Suppressor macrophage treated with lipopolysaccharide for 4 hours (primary cell): ENCODE measurements around the gene CYP4F8.
A peak's percentile ranks its signal among the peaks of the same experiment; 100 is the strongest.
"Not testable (repeated sequence)": the region's sequence is repeated elsewhere in the genome, so short reads cannot be mapped to it uniquely, and the experiment has no call there.

ENCODE experiments used
- DNase-seq: peaks from one replicate; pipeline ENCODE4 v3.0.0-alpha.2; 2020

The CYP4F8 gene, protein sequence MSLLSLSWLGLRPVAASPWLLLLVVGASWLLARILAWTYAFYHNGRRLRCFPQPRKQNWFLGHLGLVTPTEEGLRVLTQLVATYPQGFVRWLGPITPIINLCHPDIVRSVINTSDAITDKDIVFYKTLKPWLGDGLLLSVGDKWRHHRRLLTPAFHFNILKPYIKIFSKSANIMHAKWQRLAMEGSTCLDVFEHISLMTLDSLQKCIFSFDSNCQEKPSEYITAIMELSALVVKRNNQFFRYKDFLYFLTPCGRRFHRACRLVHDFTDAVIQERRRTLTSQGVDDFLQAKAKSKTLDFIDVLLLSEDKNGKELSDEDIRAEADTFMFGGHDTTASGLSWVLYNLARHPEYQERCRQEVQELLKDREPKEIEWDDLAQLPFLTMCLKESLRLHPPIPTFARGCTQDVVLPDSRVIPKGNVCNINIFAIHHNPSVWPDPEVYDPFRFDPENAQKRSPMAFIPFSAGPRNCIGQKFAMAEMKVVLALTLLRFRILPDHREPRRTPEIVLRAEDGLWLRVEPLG

DNA sequence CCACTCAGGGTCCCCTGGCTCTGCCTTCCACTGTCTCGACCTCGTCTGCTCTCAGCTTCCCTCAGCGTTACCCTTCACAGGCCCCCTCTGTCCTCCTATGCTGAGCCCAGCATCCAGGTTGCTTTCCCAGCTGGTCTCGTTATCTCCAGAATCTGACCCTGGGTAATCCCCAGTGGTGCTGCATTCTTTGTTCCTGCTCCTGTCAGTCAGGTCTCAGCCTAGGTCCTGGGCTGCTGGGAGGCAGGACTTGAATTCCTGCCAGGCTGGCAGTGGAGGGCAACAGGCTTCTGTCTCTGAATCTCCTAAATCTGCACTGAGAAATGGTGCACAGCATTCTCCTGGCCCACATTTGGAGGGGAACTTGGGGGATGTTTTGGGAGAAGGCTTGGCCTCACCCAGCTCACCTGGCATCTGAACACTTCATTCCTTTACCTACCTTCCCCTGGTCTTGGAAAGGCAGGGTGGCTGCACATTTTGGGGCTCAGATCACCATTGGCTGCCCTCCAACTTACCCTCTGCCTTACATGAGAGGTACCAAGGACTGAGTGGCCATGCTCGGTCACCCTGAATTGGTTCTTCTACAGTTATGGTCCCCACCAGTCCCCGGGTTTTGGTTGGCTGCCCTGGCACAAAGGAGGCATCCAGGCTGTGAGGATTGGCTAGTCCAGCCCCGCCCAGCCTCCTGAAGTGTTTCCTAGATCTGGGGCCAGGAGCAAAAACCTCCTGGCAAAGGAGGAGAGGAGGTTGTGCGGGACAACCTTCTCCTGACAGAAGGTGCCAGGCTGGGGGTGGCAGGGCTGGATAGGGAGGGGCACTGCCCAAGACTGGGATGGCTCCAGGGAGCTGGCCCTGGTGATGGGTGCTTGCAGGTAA lies at the start of gene CYP4F8:
Gene CYP4F8 (plus strand): TSS at position 712 of the 873 bp plus-strand sequence. CDS start 399 bp downstream, outside the sequence.
- no peak for DNase-seq

DNA sequence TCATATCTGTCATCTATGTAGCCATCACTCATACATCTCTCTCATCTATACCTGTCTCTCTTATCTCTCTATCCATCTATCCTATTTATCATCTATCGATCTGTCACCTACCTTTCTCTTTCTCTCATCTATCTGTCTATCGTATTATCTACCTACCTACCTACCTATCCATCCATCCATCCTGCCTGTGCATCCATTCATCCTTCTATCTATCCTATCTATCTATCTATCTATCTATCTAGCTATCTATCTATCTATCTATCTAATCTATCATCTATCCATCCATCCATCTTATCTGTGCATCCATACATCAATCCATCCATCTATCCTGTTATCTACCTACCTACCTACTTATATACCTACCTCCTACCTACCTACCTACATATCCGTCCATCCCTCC lies 44.6 kb upstream of the CYP4F8 start:
- DNase-seq, result no peak

DNA sequence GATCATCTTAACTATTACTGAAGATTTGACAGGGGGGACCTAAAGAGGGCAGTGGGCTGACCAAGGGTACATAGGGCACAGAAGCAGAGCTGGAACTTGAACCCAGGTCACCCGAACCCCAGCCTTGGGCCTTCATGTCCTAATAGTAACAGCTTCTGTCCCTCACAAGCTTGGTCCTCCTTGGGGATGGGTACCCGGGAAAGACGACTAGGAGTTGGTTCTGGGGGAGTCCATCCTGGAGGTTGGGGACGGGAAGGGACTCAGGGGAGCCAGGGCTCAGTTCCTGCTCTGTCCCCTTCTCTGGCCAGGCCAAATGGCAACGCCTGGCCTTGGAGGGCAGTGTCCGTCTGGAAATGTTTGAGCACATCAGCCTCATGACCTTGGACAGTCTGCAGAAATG lies 39.6 kb upstream of the CYP4F8 start:
- no peak for DNase-seq

DNA sequence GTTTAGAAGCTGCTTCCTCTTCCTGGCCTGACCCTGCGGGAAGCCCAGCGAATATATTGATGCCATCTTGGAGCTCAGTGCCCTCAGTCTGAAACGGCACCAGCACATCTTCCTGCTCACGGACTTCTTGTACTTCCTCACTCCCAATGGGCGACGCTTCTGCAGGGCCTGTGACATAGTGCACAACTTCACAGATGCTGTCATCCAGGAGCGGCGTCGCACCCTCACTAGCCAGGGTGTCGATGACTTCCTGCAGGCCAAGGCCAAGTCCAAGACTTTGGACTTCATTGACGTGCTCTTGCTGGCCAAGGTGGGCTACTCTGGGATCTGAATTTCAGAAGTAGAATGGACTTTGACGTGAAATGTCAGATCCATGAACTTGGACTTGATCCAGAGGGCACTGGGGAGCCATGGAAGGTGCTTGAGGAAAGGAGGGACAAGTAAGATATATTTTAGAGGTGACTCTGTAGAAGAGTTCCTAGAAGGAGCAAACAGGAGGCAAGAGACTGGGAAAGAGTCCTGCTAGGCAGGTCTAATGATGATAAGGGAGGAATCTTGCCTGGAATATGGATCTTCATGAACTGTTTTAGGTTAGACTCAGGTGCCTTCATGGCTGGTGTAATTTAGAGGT lies 38.4 kb upstream of the CYP4F8 start:
- DNase-seq, result no peak

DNA sequence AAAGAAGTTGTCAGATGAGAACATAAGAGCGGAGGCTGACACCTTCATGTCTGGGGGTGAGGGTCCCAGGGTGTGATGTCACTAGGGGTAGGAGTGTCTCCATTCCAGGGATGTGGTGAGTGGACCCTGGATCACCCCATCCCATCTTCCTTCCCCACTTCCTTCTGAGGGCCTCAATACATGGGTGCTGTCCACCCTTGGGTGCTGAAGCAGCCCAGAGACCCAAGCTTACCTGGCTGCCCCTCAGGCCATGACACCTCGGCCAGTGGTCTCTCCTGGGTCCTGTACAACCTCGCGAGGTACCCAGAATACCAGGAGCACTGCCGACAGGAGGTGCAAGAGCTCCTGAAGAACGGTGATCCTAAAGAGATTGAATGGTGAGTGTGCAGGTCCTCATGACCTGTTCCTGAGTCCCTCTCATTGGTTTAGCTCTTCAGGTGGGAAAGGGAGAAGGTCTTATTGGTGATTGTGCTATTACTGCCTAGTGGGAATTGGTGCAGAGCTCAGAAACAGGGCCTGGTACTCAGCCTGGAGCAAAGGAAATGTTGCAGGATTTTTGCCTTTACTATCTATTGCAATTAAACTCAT lies 37.7 kb upstream of the CYP4F8 start:
- no peak for DNase-seq

DNA sequence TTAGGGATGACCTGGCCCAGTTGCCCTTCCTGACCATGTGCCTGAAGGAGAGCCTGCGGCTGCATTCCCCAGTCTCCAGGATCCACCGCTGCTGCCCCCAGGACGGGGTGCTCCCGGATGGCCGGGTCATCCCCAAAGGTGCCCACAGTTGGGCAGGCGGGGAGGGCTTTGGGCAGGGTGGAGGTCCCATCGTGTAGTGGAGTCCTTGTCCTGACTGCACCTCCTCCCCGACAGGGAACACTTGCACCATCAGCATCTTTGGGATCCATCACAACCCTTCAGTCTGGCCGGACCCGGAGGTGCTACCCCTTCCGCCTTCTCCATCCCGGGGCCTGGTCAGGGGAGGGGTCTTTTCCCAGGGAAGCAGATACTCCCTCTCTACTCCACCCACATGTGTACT lies 31.7 kb upstream of the CYP4F8 start:
- no peak for DNase-seq

DNA sequence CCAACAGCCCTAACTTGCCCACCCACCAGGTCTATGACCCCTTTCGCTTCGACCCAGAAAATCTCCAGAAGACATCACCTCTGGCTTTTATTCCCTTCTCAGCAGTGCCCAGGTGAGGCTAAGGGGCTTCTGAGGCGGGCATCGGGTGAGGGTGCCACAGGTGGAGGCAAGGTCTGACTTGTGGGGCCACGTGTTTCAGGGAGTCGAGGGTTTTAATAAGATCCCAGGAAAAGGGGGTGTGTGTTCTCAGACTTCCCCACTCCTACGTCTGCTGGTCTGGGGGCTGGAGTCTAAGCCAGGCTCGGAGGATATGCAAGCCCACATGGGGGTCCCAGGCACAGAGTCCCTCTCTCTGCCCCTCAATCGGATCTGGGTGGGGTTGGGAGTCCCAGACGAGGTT lies 30.9 kb upstream of the CYP4F8 start:
- no peak for DNase-seq

DNA sequence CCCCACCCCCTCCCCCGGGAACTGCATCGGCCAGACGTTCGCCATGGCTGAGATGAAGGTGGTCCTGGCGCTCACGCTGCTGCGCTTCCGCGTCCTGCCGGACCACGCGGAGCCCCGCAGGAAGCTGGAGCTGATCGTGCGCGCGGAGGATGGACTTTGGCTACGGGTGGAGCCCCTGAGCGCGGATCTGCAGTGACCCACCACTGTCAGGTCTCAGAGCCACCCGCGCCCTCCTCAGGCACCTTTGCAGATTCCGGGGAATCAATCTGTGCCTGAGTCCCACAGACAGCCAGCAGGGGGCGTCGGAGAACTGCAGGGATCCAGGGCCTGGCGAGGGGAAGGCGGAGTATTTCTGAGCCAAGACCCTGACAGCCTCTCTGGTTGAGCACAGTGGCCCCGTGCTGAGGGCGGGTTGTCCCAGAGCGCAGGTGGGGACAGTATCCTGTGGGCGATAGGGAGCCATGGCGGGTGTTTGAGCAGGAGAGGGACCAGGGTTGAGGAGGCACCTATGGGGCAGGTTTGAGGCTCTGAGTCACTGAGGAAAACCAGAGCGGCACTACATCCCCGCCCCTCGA lies 30.4 kb upstream of the CYP4F8 start:
- peak; percentile 88 for DNase-seq

DNA sequence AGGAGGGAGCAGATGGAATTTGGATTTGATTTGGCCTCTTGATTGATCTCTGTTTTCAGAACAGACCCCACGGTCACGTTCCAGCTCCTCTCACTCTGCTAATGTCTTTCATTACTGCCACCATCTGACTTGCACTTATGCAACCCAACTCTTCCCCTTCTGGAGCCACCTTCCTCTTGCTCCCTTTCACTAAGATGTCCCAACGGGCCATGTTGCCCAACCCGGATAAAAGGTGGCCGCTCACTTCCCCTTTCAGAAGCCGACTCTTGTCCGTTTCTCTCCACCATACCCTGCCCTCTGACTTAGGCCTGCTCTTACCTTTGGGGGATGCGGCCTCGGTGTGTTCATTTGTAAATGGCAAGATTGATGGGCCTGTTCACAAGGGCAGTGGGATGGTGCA lies 27.4 kb upstream of the CYP4F8 start:
- DNase-seq, result peak; percentile 83

DNA sequence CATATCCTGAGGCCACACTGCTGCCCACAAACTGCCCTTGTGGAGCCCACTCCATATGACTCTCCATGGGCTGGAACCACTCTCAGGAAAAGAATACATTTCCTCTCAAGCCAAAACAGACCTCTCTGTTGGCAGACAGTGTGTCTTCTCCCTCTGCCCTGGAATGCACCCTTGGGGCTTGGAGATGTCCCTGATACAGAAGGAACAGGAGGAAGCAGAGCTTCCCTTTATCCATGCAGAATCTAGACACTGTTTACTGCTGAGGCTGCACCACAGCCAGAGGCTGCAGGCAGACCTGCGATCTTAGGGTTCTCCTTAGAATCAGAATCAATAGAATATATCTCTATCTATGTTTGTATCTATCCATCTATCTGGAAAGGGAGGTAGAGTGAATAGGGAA lies 26.8 kb upstream of the CYP4F8 start:
- DNase-seq, result no peak

DNA sequence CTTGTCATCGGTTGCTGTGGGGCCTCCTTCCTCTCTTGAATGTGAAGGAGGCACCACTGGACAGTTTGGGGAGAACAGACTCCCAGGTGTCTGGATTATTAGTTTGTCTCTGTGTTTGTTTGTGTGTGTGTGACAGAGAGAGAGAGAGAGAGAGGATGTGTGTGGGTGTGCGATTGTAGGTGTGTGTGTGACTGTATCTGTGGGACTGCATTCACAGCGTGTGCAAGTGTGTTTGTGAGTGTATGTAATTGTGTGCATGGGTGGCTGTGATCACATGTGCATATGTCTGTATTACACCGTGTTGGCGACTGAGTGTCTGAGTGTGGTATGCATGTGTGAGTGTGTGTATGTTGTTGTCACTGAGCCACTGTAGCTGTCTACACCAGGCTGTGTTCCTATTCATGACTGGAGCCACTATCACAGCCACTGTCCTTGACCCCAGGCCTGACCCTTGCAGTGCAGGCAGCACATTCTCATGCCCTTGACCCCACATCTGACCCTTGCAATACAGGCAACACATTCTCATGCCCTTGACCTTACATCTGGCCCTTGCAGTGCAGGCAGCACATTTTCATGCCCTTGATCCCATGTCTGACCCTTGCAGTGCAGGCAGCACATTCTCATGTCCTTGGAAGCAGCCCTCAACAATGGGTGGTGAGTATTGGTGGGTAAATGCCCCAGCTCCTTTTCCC lies 25.1 kb upstream of the CYP4F8 start:
- no peak for DNase-seq

DNA sequence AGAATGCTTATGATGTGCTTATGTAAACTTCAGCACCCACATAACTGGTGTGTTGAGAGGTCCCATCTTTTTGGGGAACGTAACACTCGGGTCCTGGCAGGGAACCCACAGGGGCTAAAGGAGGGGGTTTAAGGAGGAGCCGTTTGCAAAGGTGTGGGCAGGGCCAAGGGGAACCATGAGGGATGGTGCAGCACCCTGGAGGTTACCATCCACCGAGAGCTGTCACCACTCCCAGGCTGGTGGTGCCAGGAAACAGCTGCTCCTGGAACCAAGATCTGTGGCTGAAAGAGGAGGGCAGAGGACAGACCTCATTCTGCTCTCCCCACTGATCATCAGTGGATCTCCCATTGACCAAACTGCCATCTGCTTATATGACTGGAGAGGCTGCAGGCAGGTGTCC lies 23.2 kb upstream of the CYP4F8 start:
- no peak for DNase-seq

DNA sequence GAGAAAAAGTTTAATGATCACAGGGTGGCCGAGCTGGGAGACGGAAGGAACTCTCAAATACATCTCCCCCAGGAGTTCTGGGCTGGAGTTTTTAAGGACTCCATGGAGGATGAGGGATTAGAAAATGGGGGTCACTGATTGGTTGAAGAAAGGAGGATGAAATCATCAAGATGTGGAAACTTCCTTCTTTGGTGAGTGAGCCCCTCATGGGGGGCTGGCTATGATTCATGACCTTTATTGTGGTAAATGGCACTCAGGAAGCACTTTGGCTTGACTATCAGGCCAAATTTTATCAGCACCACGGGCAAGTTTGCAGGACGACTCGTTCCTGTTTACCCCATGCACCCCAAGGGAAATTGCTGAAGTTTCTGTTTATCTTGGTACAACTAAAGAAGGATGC lies 22.5 kb upstream of the CYP4F8 start:
- DNase-seq, result peak; percentile 9

DNA sequence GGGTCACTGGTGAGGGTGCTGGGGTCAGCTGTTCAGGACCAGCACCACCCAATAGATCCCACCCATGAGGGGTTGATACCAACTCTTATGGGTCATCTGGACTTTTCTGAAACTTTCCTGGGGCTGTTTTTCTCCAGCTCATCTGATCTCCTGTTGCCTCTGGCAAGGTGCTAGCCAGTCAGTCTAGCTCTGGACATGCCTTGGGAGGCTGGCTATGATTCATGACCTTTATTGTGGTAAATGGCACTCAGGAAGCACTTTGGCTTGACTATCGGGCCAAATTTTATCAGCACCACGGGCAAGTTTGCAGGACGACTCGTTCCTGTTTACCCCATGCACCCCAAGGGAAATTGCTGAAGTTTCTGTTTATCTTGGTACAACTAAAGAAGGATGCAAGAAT lies 21.3 kb upstream of the CYP4F8 start:
- DNase-seq, result not testable (repeated sequence)

DNA sequence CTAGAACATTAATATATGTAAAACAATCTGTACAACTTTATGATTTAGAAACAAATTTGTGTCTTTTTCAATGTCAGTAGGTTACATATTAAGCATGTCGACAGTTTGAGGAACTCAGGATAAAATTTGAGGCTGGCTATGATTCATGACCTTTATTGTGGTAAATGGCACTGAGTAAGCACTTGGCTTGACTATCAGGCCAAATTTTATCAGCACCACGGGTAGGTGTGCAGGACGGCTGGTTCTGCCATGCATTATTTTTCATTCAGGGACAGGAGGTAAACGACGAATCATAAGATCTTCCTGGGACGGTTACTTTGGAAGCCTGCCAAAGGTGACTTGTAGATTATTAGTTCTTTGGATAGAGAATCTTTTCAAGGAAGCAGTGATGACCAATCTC lies 19.9 kb upstream of the CYP4F8 start:
- DNase-seq, result peak; percentile 62

DNA sequence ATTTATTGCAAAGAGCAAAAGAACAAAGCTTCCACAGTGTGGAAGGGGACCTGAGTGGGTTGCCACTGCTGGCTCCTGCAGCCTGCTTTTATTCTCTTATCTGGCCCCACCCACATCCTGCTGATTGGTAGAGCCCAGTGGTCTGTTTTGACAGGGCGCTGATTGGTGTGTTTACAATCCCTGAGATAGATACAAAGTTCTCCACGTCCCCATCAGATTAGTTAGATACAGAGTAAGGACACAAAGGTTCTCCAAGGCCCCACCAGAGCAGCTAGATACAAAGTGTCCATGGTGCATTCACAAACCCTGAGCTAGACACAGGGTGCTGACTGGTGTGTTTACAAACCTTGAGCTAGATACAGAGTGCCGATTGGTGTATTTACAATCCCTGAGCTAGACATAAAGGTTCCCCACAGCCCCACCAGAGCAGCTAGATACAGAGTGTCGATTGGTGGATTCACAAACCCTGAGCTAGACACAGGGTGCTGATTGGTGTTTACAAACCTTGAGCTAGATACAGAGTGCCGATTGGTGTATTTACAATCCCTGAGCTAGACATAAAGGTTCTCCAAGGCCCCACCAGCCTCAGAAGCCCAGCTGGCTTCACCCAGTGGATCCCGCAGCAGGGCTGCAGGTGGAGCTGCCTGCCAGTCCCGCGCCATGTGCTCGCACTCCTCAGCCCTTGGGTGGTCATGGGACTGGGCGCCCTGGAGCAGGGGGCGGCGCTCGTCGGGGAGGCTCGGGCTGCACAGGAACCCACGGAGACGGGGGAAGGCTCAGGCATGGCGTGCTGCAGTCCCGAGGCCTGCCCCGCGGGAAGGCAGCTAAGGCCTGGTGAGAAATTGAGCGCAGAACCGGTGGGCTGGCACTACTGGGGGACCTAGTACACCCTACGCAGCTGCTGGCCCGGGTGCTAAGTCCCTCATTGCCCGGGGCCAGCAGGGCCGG lies 6.8 kb upstream of the CYP4F8 start:
- not testable (repeated sequence) for DNase-seq

DNA sequence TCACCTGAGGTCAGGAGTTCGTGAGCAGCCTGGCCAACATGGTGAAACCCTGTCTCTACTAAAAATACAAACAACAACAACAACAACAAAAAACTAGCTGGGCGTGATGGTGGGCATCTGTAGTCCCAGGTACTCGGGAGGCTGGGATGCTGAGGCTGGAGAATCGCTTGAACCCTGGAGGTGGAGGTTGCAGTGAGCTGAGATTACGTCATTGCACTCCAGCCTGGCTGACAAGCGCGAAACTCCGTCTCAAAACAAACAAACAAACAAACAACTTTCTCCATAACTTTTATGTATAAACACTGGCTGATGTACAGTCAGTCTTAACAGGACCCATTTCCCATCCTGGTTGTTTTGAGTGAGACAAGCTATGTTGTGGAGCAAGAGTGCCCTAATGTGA lies 5.8 kb upstream of the CYP4F8 start:
- no peak for DNase-seq

DNA sequence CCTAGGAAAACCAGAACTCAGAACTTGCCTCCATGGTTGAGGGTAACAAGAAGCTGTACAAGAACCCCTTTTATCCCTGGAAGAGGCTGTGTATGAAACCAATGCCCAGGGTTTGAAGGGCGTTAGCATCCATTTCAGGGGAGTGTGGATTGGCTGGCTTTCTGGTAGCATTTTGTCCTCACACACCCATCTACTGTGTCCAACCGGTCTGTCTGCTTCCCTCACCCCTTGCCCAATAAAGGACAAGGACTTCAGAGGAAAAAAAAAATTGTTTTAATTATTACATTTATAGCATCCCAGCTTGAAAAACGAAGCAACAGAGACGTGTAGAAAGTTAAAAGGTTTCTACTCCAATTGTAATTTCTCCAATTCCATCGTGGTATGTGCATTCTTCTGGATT lies 2.7 kb upstream of the CYP4F8 start:
- no peak for DNase-seq

DNA sequence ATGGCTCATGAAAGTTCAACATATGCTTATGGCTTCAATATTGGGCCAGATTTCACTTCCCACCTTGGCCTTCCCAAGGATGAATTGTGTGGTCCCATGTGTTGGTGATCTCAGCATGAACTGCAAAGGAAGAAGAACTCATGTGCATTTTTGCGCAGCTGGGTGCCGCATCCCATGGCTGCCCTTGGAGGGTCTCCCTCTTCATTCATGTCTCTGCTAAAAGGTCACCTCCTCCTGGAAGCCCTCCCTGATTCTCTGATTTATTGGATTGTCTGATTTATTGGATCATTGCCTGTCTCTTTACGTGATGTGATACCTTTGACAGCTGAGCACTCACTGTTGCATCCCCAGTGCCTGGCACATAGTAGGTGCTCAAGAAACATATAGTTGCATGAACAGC lies 1.7 kb upstream of the CYP4F8 start:
- DNase-seq, result no peak

DNA sequence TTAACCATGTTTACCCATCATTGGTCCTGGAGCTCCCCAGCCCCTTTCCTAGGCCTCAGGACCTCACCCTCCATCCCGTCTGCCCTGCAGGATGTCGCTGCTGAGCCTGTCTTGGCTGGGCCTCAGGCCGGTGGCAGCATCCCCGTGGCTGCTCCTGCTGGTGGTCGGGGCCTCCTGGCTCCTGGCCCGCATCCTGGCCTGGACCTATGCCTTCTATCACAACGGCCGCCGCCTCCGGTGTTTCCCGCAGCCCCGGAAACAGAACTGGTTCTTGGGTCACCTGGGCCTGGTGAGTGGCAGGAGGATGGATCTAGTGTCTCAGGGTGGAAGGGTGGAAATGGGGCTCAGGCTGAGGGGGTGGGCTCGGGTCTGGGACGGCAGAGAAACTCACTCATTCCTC lies 508 bp downstream of the CYP4F8 start:
- DNase-seq, result no peak

DNA sequence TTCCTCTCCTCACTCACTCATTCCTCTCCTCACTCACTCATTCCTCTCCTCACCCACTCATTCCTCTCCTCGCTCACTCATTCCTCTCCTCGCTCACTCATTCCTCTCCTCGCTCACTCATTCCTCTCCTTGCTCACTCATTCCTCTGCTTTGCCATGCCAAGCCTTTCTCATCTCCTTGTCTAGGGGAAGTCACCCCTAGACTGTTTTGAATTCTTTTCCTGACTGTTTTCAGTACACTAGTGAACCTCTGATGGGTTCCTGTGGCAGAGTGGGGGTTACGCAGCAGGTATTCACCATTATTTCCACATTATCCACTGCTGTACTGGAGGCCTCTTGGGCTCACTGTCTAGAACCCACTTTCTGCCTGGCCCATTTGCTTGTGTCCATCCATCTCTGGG lies 1.2 kb downstream of the CYP4F8 start:
- no peak for DNase-seq
